Head of caudate nucleus (tissue), 42 donors: Measurements from ENCODE around the gene ACAD11.
A peak's percentile ranks its signal among the peaks of the same experiment; 100 is the strongest.
"Not testable (repeated sequence)": the region's sequence is repeated elsewhere in the genome, so short reads cannot be mapped to it uniquely, and the experiment has no call there.

Experiments used
- DNase-seq, 42 donors: peaks; one replicate each; pipeline versions ENCODE4 v3.0.0 to v3.0.0-alpha.2; 2020 to 2021; ENCODE audit warnings: mixed read lengths in 7 of 42
- intact Hi-C: fragments of 100-400 bp; cut with DNase I; formaldehyde crosslinking; loops from one replicate; pipeline ENCODE4 v1.15.0; 2022

The ACAD11 gene

DNA sequence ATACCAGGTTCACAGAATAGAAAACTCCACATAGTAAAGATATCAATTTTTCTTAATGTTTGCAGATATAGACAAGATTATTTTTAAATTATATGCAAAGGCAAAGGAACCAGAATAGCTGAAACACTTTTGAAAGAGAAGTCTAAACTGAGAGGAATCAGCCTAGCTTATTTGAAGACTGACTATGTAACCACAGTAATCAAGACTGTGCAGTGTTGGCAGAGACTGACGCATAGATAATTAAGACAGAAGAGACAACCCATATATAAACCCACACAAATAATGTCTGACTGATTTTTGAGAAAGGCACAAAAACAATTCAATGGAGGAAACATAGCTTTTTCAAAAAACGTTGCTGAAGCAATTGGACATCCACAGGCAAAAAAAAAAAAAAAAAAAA lies 91.2 kb downstream of the ACAD11 start:
- no peak for DNase-seq
- intact Hi-C loops: no loop called here

DNA sequence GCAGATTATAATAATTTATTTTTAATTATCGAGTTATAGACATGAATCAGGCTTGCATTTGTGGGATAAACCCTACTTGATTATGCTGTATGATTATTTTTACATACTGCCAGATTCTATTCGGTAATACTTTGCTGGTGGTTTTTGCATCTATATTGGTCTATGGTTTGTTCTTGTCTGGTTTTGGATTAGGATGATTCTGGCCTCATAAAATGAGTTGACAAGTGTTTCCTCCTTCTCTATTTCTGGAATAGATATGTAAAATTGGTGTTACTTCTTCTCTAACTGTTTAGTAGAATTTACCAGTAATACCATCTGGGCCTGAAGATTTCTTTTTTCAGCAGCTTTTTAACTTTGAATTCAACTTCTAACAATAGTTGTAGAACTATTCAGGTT lies 95.5 kb downstream of the ACAD11 start:
- intact Hi-C loops: no loop called here
- no peak for DNase-seq

DNA sequence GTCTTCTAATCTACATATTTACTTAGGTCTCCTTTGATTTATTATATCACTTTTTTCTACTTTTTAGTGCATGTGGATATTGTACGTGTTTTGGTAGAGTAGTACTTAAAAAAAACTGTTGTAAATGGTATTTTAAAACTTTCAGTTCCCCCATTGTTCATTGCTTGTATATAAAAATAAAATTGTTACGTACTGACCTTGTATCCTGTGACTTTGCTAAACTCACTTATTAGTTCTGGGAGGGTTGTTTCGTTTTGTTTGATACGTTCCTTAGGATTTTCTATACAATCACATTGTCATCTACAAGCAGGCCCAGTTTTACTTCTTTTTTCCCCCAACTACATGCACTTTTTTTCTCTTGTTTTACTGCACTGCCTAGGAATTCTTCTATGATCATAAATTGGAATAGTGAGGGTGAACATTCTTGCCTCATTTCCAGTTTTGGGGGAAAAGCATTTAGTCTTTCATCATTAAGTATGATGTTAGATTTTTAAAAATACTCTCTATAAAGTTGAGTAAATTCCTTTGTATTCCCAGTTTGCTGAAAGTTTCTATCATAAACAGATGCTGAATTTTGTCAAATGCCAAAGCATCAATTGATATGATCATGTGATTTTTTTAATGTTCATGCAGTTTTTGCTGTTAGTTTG lies 96.1 kb downstream of the ACAD11 start:
- no peak for DNase-seq
- intact Hi-C loops: no loop called here

DNA sequence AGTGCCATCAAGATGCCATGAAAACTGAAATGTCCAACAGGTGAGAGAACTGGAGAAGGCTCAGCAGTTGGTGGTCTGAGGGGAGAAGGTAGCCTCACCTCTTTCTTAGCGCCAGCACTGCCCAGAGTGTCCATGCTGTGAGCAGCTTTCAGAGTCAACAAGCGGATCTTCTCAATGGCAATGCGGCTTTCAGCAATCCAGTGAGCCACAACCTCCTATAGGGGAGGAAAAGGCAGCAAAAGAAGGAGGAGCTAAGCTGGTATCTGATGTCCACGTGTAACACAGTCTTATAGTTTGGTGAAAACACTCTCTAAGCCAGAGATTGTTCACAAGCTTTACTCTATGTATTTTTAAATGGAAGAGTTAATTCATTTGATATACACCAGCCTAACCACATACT lies 98.6 kb downstream of the ACAD11 start:
- intact Hi-C loops: no loop called here
- DNase-seq: no peak

DNA sequence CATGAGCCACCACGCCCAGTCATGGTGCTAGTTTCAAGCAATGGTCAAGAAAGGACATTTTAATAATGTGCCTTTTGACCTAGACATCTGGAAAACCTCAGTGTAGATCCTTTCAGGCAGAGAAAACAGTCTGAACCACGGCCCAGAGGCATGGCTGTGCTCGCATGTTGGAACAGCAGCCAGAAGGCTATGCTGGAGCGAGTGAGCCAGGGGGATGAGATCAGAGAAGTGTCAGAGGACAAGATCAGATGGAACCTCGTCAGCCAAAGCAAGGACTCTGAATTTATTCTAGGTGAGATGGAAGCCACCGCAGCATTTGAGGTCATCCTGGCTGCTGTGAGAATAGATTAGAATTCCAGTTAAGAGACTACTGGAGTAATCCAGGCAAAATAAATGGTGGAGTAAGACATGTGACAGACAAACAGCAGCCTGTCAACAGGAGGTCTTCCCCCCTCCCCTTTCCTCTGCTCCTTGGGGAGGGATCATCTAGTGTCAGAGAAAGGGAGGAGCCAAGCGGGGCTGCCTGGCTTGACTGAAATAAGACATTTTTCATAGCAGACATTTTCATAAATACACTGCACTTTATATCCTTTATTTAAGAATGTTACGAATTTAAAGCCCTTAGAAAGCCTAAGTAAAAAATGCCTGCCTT lies 103.0 kb downstream of the ACAD11 start:
- DNase-seq: no peak
- intact Hi-C loops: no loop called here

DNA sequence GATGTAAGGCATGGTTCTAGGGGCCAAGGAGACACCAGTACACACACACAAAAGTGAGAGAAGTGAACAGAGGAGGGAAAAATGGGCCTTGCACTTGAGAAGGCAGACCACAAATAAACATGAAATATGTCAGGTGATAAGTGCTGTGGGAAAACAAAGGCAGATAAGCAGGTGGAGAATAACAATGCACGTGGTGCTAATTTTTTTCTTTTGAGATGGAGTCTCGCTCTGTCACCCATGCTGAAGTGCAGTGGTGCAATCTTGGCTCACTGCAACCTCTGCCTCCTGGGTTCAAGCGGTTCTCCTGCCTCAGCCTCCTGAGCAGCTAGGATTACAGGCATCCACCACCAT lies 103.6 kb downstream of the ACAD11 start:
- intact Hi-C loops, DNase-seq: not testable (repeated sequence)

DNA sequence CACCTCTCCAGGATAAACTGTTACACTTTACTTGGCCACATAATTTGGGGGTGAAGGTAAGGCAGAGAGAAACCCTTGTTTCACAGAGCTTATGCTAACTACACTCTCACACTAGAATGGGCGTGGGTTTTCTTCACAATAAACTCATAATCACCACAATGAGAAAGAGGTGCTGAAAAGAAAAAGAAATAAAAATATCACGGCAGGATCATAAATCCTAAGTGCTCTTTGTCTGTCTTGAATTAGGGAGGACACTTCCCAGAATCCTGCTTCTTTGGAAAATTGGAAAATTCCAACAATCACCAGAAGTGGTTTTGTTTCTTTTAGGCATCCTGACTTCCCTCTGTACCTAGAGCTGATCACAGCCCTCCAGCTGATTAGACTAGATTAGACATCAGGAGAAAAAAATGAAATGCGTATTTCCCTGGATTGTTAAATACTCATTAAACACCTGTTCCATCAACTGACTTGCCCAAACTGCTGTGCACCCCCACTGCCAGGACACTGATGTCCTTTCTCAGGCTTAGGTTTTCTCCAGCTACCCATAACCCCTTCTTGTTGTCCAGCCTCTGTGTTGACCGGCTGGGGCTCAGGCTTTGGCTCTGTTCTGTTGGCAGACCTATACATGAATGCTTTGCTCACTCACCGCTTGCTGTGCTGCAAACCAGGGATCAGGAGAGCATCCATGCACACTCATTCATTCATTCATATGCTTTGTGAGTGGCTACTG lies 104.1 kb downstream of the ACAD11 start:
- DNase-seq: no peak
- intact Hi-C loops: no loop called here

DNA sequence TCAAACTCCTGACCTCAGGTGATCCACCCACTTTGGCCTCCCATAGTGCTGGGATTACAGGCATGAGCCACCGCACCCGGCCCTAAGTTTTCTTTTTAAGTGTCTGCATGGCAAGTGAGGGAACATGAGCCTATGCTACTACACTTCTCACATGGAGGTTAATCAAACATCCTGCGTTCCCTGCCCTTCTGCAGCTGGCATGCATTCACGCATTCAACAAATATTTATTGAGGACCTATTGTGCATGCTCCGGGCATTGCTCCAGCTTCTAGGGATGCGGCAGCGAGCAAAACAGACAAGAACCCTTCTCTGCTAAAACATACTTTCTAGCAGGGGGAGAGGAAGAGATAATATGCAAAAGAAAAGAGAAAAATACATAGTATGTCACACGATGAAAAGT lies 105.2 kb downstream of the ACAD11 start:
- intact Hi-C loops: no loop called here
- peak in 9 of 42 donors; percentile 8 to 30 (median 17) for DNase-seq

DNA sequence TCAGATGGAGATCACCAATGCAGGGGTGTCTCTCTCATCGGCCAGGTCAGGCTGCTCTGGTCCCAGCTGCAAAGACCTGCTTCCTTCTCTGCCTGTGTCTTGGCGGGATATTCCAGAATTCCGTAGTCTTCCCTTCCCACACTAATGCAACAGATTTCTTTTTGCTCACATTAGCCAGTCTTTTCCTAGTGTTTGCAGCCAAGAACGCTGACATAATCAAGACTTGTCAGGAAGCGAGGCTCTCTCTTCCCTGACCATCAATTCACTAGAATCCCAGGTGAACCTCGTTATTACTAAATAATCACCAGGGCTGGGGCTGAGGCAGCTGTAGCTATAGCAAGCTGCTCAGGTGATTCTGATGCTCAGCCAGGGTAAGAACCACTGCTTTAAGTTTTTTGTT lies 105.8 kb downstream of the ACAD11 start:
- intact Hi-C loops: no loop called here
- no peak for DNase-seq

DNA sequence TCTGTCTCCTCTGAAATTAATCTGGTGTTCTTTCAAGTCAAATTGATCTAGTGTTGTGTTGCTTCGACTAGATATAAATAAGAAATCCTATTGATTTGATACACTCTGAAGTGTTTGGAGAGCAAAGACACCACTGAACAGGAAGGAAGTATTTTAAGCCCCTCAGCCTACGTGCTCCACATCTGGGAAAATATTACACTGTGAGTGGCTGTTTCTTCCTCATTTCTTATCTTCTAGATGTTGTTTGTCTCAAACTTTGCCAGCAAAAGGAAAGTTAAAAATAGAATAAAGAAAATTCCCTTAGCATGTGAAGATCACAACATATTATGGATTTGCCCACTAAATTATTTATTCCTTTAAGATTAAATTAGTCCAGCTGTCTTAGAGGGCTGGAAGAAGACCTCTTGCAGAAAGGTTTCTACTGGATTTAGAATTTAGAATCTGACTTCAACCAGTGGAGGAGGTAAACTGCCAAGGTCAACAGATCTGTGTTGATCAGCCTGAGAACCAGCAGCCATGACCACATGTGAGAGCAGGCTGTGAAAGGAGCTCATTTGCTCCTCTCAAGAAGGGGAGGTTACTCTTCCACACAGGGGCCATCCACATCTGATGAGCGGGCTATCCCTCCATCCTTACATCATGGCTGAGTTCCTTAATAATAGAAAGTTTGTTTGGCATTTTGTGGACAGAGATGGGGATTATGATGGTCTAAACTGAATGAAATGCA lies 108.9 kb downstream of the ACAD11 start:
- intact Hi-C loops: no loop called here
- no peak for DNase-seq

DNA sequence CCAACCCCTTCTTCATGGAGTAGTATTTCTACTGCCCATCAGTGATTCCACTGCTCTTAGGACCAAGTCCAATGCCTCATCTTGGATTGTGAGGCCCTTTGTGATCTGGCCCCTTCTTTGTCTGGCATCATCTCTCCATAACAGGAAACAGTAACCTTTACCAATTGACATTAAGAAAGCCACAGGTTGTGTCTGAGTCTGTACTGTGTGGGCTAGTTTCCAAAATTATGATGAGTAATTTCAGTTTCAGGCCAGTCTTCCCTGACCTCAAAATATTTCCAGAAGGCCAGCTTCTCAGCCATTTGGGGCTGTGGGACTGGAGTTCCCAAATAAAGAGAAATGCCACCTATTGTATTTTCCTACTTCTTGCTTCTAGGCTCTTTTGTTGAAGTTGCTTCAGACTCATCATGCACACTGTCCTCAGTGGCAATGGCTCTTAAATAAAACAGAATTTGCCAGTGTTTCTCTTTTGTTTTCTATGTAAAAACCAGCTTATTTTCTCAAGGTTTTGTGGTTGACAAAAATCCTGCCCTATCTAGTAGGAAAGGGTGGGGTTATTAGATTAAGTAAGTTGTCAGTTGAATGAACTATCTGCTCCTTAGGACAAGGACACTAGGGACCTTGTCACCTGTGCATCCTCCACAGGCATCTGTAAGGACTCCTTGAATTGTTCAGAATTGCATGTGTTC lies 109.6 kb downstream of the ACAD11 start:
- DNase-seq: no peak
- intact Hi-C loops: no loop called here

DNA sequence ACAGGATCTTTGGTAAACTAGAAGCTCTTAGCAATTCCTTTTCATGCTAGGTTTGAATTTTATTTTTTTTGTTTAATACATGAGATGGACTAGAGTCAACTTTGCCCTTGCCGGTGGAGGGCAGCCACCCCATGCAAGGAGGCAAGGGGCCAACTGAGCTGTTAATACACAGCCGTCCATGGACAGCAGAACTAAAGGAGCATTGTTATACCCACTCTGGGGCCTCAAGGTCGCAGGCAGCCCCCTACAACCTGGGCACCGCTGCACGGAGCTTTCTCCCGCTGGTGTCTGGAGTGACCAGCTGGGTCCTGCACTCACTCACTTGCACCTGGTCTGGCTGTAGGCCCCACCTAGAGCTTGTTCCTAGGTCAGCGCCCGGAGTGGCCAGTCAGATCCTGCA lies 110.4 kb downstream of the ACAD11 start:
- no peak for DNase-seq
- intact Hi-C loops: no loop called here

DNA sequence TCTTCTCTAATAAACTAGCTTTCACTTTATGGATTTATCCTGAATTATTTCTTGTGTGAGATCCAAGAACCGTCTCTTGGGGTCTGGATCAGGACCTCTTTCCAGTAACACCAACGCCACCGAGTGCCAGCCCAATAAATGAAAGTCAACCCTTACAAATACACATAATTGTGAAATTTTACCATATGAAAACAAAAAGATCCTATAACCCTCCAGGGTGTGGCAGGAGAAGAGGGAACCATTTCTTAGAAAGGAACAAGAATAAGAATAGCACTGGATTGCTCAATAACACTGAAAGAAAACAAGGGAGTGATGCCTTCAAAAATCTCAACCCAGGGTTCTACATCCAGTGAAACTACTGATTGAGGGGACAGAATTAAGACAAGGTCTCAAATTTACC lies 114.1 kb downstream of the ACAD11 start:
- DNase-seq: no peak
- intact Hi-C loops: no loop called here

DNA sequence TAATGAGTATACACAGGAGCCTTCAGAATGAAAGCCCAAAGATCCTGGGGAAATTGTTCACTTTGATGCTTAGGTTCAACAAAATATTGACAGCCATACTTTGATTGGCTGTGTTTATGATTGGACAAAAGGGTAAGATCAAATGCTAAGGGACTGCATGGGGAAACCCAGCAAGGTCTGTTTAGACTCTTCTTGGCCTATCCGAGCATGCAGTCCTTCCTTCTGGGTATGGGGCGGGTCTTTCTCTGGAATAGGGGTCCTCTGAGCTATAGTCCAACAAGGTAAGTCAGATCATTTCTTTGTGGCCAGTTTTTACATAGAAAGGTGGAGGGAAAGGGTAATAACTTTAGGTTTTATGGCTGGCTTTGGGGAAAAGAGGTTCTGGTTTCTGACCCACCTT lies 115.5 kb downstream of the ACAD11 start:
- intact Hi-C loops: no loop called here
- DNase-seq: no peak

DNA sequence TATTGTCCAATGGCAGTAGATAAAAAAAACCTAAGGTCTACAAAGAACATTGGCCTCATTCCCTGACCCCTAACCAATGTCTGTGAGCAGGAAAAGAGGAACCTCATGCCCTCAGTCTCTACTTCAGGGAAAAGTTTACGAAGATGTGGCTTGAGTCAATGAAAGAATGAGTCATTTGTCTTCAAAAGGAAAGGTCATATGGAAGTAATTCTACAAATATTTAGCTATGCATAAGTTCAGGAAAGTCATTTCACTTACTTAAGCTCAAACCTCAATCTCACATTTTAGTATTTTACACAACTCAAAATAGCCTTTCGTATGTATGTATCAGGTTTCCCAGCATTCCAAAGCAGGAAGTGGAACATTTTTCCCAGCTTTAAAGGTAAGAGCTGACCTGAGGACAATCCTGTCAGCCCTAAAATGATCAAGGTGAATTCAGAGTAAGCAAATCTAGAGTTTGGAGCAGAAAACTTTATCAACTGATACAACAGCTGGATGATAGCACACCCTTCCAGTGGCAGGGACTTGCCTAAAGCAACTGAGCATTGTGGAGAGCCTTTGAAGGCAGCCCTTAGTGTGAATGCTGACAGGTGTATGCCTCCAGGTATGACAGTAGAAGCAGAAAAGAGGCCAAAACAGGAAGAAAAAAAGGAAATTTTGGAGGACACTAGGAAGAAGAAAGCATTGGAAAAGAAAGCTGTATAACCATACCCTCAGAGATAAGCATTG lies 116.4 kb downstream of the ACAD11 start:
- intact Hi-C loops: no loop called here
- DNase-seq: no peak

DNA sequence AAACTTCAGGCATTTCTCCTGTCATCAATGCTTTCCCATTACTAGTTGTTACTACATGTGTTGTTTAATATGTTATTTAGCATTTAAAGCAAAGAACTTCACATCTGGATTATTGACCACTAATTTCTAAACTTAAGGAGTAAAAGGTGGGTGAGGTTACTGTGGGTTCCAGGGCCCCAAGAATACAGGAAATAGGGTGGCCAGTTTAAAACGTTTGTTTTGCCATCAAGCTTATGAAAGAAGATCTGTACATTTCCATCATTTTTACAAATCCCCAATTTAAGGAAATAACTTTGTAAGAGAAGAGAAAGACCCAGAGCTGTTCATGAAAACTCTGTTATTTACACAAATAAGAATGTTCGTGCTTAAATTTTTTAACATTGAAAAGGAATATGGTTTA lies 117.0 kb downstream of the ACAD11 start:
- intact Hi-C loops: no loop called here
- no peak for DNase-seq

DNA sequence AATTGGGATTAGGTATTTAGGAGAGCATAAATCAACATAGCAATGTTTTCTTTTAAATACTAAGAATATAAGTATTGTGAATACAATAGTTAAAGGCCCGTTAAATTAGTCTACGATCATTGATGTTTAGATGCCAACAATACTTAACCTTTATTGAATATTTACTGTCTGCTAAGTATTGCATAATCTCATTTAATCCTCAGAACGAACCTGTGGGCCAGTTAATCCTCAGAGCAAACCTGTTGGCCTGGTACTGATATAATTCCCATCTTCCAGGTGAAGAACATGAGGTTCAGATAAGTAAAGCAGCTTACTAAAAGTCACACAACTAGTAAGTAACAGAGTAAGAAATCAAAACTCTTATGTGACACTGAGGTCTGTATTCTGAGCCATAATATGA lies 119.9 kb downstream of the ACAD11 start:
- intact Hi-C loops: loop anchor here (5.0 kb wide), 1 partner anchor 103 kb away; no protein-coding TSS in a partner anchor
- no peak for DNase-seq

DNA sequence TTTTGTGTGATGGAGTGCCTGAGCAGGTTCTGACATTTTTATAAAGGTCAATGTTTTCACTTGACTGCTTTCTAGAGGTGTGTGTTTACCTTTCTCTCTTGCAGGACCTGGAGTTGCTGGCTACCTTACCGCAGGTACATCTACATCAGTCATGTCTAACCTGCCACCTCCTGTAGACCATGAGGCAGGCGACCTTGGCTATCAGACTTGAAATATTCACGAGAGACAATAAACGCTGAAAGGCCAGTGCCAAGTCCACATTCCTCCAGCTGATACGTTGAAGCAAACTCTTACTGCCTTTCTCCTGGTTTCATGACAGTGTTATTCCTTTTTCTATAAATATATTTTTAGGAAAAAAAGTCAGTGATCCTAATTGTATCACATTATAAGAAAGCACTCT lies 121.5 kb downstream of the ACAD11 start:
- DNase-seq: no peak
- intact Hi-C loops: loop anchor here (5.0 kb wide), 1 partner anchor 104 kb away; no protein-coding TSS in a partner anchor

DNA sequence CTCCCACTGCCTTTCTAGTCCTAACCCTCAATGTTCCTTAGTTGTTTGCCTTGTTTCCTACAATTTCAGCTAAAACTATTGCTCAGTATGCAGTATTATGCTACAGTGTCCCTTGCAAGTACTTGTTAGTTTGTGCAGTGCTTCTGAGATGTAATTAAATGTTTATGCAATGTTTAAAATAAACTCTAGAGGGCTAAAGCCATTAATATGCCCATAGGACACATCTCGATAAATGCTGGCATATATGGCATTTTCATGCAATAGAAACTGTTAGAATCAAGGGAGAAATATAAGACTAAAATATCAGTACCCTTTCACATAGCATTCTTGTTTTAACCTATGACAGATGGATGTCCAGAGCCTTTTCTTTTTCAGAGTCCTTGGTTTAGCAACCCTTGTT lies 122.3 kb downstream of the ACAD11 start:
- no peak for DNase-seq
- intact Hi-C loops: loop anchor here (5.0 kb wide), 1 partner anchor 105 kb away; no protein-coding TSS in a partner anchor
